Activated CD4-positive, alpha-beta T cell treated with anti-CD3 and anti-CD28 coated beads for 1 hour (primary cell): ENCODE results near the gene DPP10.
"Not testable (repeated sequence)": the region's sequence is repeated elsewhere in the genome, so short reads cannot be mapped to it uniquely, and the experiment has no call there.

ENCODE experiments used
- DNase-seq: peaks from one replicate; pipeline ENCODE4 v3.0.0-alpha.2; 2020

DPP10 gene

GRCh38 chr2:114517580-114517979 is 75.1 kb downstream of the DPP10 start:
- no peak for DNase-seq

GRCh38 chr2:114518738-114519137 is 76.3 kb downstream of the DPP10 start:
- no peak for DNase-seq

- DNase-seq, result not testable (repeated sequence)
Measured at GRCh38 chr2:114522612-114523011, 80.2 kb downstream of the DPP10 start.

- no peak for DNase-seq
Measured at GRCh38 chr2:114525955-114526354, 83.5 kb downstream of the DPP10 start.

GRCh38 chr2:114526841-114527240 is 84.4 kb downstream of the DPP10 start:
- DNase-seq, result no peak

GRCh38 chr2:114527330-114527983 is 85.0 kb downstream of the DPP10 start:
- no peak for DNase-seq

GRCh38 chr2:114534116-114535084 is 92.0 kb downstream of the DPP10 start:
- DNase-seq, result no peak

- no peak for DNase-seq
Measured at GRCh38 chr2:114537777-114538176, 95.3 kb downstream of the DPP10 start.

GRCh38 chr2:114542695-114543094 is 100.3 kb downstream of the DPP10 start:
- DNase-seq, result no peak

- DNase-seq, result no peak
Measured at GRCh38 chr2:114543236-114543766, 100.9 kb downstream of the DPP10 start.

- DNase-seq, result no peak
Measured at GRCh38 chr2:114545052-114545451, 102.6 kb downstream of the DPP10 start.

- DNase-seq, result no peak
Measured at GRCh38 chr2:114546531-114546930, 104.1 kb downstream of the DPP10 start.

GRCh38 chr2:114548151-114548550 is 105.7 kb downstream of the DPP10 start:
- no peak for DNase-seq

GRCh38 chr2:114550364-114550763 is 107.9 kb downstream of the DPP10 start:
- DNase-seq, result no peak

- no peak for DNase-seq
Measured at GRCh38 chr2:114550895-114551793, 108.7 kb downstream of the DPP10 start.

GRCh38 chr2:114553027-114553426 is 110.6 kb downstream of the DPP10 start:
- no peak for DNase-seq

GRCh38 chr2:114569166-114569565 is 126.7 kb downstream of the DPP10 start:
- no peak for DNase-seq

GRCh38 chr2:114577657-114578056 is 135.2 kb downstream of the DPP10 start:
- no peak for DNase-seq

- no peak for DNase-seq
Measured at GRCh38 chr2:114579542-114579941, 137.1 kb downstream of the DPP10 start.

- DNase-seq, result no peak
Measured at GRCh38 chr2:114580691-114581090, 138.2 kb downstream of the DPP10 start.

- no peak for DNase-seq
Measured at GRCh38 chr2:114598329-114598728, 155.9 kb downstream of the DPP10 start.

GRCh38 chr2:114609203-114609602 is 166.8 kb downstream of the DPP10 start:
- no peak for DNase-seq

- no peak for DNase-seq
Measured at GRCh38 chr2:114609801-114610200, 167.4 kb downstream of the DPP10 start.
